Caco-2 (cell line): Measurements from ENCODE around the gene LARP4. TPM values are rescaled to one million over a fixed set of nuclear protein-coding genes. Genes with fewer than 3 reads are reported as not detected.

Experiments
- BruUV-seq: library from RNA; stranded (reverse); fragments of 400-500 nt; replicated peaks from 2 replicates; lab custom pipeline; 2021; lab: Mats Ljungman, UMichigan
- CTCF ChIA-PET: fragments of 300-600 bp; sonication (Branson Sonifier 250); formaldehyde crosslinking; loops from one replicate; lab custom pipeline; 2022; ENCODE audit warnings: antibody characterized with exemption; lab: Charles Lee
- POLR2A ChIA-PET: fragments of 300-600 bp; sonication (Branson Sonifier 250); formaldehyde crosslinking; loops from one replicate; lab custom pipeline; 2022; ENCODE audit warnings: antibody characterized with exemption; lab: Charles Lee
- DNase-seq, 2 experiments: peaks; one replicate each; pipeline versions ENCODE4 v3.0.0 to v3.0.0-alpha.2; 2020 to 2022
- H3K27me3 ChIP-seq: replicated peaks from 2 replicates; pipeline ENCODE4 v1.6.0; 2011; ENCODE audit warnings: low read length; ENCODE audit not compliant: control insufficient read depth, insufficient read depth
- H3K36me3 ChIP-seq: 2 replicates; pipeline ENCODE4 v1.5.1; 2011; ENCODE audit warnings: low read length; ENCODE audit not compliant: control insufficient read depth, insufficient read depth
- H3K4me1 ChIP-seq: fragments of 250-450 bp; sonication (Bioruptor Pico); 2 replicates; pipeline ENCODE4 v1.5.1; 2020; ENCODE audit warnings: mild to moderate bottlenecking
- H3K4me3 ChIP-seq: 2 replicates; pipeline ENCODE4 v1.5.1; 2011; ENCODE audit warnings: low read depth, mild to moderate bottlenecking, control low read depth, low read length
- H3K9me3 ChIP-seq: fragments of 250-450 bp; sonication (Bioruptor Pico); 2 replicates; pipeline ENCODE4 v1.5.1; 2020; ENCODE audit warnings: mild to moderate bottlenecking, moderate library complexity
- H3K27ac Mint-ChIP-seq: one replicate; pipeline ENCODE4 v1.8.0; 2022; ENCODE audit warnings: mixed read lengths; ENCODE audit not compliant: unreplicated experiment
- H3K27me3 Mint-ChIP-seq: one replicate; pipeline ENCODE4 v1.8.0; 2022; ENCODE audit warnings: mixed read lengths; ENCODE audit not compliant: insufficient read depth, unreplicated experiment
- H3K36me3 Mint-ChIP-seq: one replicate; pipeline ENCODE4 v1.8.0; 2022; ENCODE audit warnings: mild to moderate bottlenecking, mixed read lengths; ENCODE audit not compliant: insufficient read depth, unreplicated experiment
- H3K4me1 Mint-ChIP-seq: one replicate; pipeline ENCODE4 v1.8.0; 2022; ENCODE audit warnings: low read depth, mixed read lengths; ENCODE audit not compliant: unreplicated experiment
- H3K4me3 Mint-ChIP-seq: one replicate; pipeline ENCODE4 v1.8.0; 2022; ENCODE audit warnings: mild to moderate bottlenecking, moderate library complexity, mixed read lengths; ENCODE audit not compliant: unreplicated experiment
- H3K9me3 Mint-ChIP-seq: one replicate; pipeline ENCODE4 v1.8.0; 2022; ENCODE audit warnings: mixed read lengths; ENCODE audit not compliant: unreplicated experiment
- CTCF ChIP-seq, 2 experiments: fragments of 200-600 bp in 1 of 2; IDR thresholded peaks; 1 replicate in 1 of 2; 2 replicates in 1 of 2; pipeline versions ENCODE4 v1.5.1 to v1.8.0; 2011 to 2022; ENCODE audit warnings: antibody characterized with exemption in 1 of 2, control low read depth in 1 of 2, inconsistent platforms in 1 of 2, low read depth in 1 of 2, low read length in 1 of 2, mild to moderate bottlenecking in 1 of 2, moderate library complexity in 1 of 2; ENCODE audit not compliant: insufficient read depth in 1 of 2, severe bottlenecking in 1 of 2, unreplicated experiment in 1 of 2
- intact Hi-C: fragments of 100-400 bp; cut with micrococcal nuclease; formaldehyde crosslinking; loops from one replicate; pipeline ENCODE4 v1.10.0; 2022; ENCODE audit not compliant: unreplicated experiment
- total RNA-seq: library from RNA; stranded (reverse); gene quantifications from 2 replicates; pipeline ENCODE4 v1.2.3, GENCODE V29; 2022

The LARP4 gene
- total RNA-seq, 1 experiment from 2014 or later, result 115 TPM

GRCh38 chr12:50467439-50467838 is 66.8 kb downstream of the LARP4 start:
- POLR2A ChIA-PET, result no interaction called here
- Mint-ChIP-seq H3K9me3 (no peaks in the 10 kb centered on the region), H3K36me3 (peaks cover 85% of the 10 kb centered on the region), H3K4me1 (no peaks in the 10 kb centered on the region), H3K27me3 (no peaks in the 10 kb centered on the region), H3K4me3 (no peak overlapping the region), H3K27ac (no peak overlapping the region)
- Histone ChIP-seq H3K36me3 (peaks cover 9% of the 10 kb centered on the region), H3K4me3 (no peak overlapping the region), H3K27me3 (no peaks in the 10 kb centered on the region), H3K4me1 (no peaks in the 10 kb centered on the region), H3K9me3 (0 out of 2 replicates have a peak, but pooled peaks cover 3% of the 10 kb centered on the region)
- TF ChIP-seq CTCF (IDR thresholded peaks at IDR 0.05; ENCODE audit: insufficient read depth in 1 of 2, low read depth in 1 of 2, low read length in 1 of 2, severe bottlenecking in 1 of 2, unreplicated experiment in 1 of 2), result no peak
- CTCF ChIA-PET, result interaction anchor here (0.6 kb wide), 1 partner anchor 1236 kb away, joined by 5 read pairs; no protein-coding TSS in a partner anchor
- intact Hi-C loops, result no loop called here
- DNase-seq, result no peak
- no TSS peak for BruUV-seq

DNA sequence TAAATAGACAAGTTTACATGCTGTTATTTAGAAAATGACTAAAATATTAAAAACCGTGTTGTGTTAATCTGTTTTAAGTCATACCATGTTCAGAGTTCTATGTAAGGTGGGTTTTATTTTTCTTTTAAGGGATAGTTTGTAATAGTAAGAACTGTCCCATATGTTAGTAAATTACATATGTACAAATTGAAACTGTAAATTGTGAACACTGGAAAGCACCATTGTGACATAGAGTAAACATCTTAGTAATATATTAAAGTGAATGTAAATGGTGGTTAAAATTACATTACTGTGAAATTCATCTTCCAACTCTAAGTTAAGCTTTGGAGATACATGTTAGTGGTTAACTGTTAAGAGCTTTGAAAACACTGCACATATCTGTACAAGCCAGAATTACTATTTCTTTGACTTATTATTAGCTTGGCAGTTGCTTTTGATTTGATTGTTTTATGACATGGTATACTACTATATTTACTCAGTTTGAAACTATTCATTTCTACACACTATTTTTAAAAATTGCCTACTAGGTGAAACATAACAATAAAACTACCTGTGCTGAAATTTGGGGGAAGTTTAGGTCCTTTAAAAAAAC is 76.7 kb downstream of the LARP4 start:
- no peaks in the 10 kb centered on the region for H3K36me3 ChIP-seq
- TF ChIP-seq CTCF (IDR thresholded peaks at IDR 0.05; ENCODE audit: insufficient read depth in 1 of 2, low read depth in 1 of 2, low read length in 1 of 2, severe bottlenecking in 1 of 2, unreplicated experiment in 1 of 2), result no peak
- intact Hi-C loops, result no loop called here
- H3K27me3 ChIP-seq, result no peaks in the 10 kb centered on the region
- Mint-ChIP-seq H3K27ac (no peak overlapping the region), H3K4me1 (no peaks in the 10 kb centered on the region), H3K36me3 (peaks cover 62% of the 10 kb centered on the region), H3K4me3 (no peak overlapping the region), H3K9me3 (no peaks in the 10 kb centered on the region), H3K27me3 (no peaks in the 10 kb centered on the region)
- ChIA-PET CTCF (no interaction called here), POLR2A (no interaction called here)
- H3K4me3 ChIP-seq, result no peak overlapping the region
- no peaks in the 10 kb centered on the region for H3K9me3 ChIP-seq
- H3K4me1 ChIP-seq, result no peaks in the 10 kb centered on the region
- no peak for DNase-seq
- no TSS peak for BruUV-seq

DNA sequence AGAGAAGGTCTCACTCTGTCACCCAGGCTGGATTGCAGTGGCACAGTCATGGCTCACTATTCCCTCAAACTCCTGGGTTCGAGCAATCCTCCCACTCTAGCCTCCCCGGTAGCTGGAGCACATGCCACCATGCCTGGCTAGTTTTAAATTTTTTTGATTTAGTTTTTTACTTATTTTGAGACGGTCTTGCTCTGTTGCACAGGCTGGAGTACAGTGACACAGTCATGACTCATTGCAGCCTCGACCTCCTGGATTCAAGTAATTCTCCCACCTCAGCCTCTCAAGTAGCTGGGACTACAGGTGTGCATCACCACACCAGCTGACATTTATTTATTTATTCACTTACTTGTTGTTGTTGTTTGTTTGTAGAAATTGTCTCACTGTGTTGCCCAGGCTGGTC is 81.9 kb downstream of the LARP4 start:
- Mint-ChIP-seq H3K9me3 (no peaks in the 10 kb centered on the region), H3K27ac (no peak overlapping the region), H3K4me3 (no peak overlapping the region), H3K27me3 (no peaks in the 10 kb centered on the region), H3K36me3 (peaks cover 9% of the 10 kb centered on the region), H3K4me1 (no peaks in the 10 kb centered on the region)
- TF ChIP-seq CTCF (IDR thresholded peaks at IDR 0.05; ENCODE audit: insufficient read depth in 1 of 2, low read depth in 1 of 2, low read length in 1 of 2, severe bottlenecking in 1 of 2, unreplicated experiment in 1 of 2), result no peak
- H3K36me3 ChIP-seq, result no peaks in the 10 kb centered on the region
- H3K9me3 ChIP-seq, result no peaks in the 10 kb centered on the region
- POLR2A ChIA-PET, result interaction anchor here (0.6 kb wide), 1 partner anchor 339 kb away, joined by 4 read pairs; no protein-coding TSS in a partner anchor
- H3K4me1 ChIP-seq, result no peaks in the 10 kb centered on the region
- no peak for DNase-seq
- CTCF ChIA-PET, result interaction anchor here (1.1 kb wide), 1 partner anchor 258 kb away, joined by 3 read pairs; no protein-coding TSS in a partner anchor
- intact Hi-C loops, result no loop called here
- H3K4me3 ChIP-seq, result no peak overlapping the region
- H3K27me3 ChIP-seq, result no peaks in the 10 kb centered on the region
- BruUV-seq, result no TSS peak
